B cell (primary cell): Measurements from ENCODE around the gene SPDYE1. TPM values are rescaled to one million over a fixed set of nuclear protein-coding genes. Genes with fewer than 3 reads are reported as not detected.
"Not testable (repeated sequence)": the region's sequence is repeated elsewhere in the genome, so short reads cannot be mapped to it uniquely, and the experiment has no call there.

Experiments
- ATAC-seq: fragments of 200-7000 bp; cut with Tn5 transposase; one replicate; pipeline ENCODE4 v1.10.0; 2021; ENCODE audit warnings: low read depth, mild to moderate bottlenecking, moderate number of reproducible peaks, moderate library complexity
- CTCF ChIA-PET: fragments of 350-600 bp; sonication (Branson Sonifier 250); formaldehyde crosslinking; loops from one replicate; lab custom pipeline; 2021; ENCODE audit warnings: antibody characterized with exemption, inconsistent platforms; lab: Charles Lee
- POLR2A ChIA-PET: fragments of 350-600 bp; sonication (Branson Sonifier 250); formaldehyde crosslinking; loops from one replicate; lab custom pipeline; 2021; ENCODE audit warnings: antibody characterized with exemption; lab: Charles Lee
- DNase-seq: peaks from one replicate; pipeline ENCODE4 v3.0.0; 2013
- H2AFZ ChIP-seq: 2 replicates; pipeline ENCODE4 v1.6.1; 2012; ENCODE audit warnings: mild to moderate bottlenecking, low read depth, low read length; ENCODE audit not compliant: insufficient read depth, poor library complexity, severe bottlenecking
- H3K27ac ChIP-seq, 2 donors: 1 replicate in 1 of 2; 2 replicates in 1 of 2; pipeline ENCODE4 v1.5.1; 2012 to 2013; ENCODE audit warnings: low read length in 2 of 2, mild to moderate bottlenecking in 2 of 2, moderate library complexity in 1 of 2
- H3K27me3 ChIP-seq, 4 experiments: fragments of 200-600 bp in 1 of 4; sonication (generic) in 1 of 4; replicated peaks in 1 of 4; 1 replicate in 2 of 4; 2 replicates in 2 of 4; pipeline versions ENCODE4 v1.6.1 to v1.7.0; 2013 to 2016; ENCODE audit warnings: low read length in 3 of 4, mild to moderate bottlenecking in 2 of 4, mixed read lengths in 1 of 4, moderate library complexity in 1 of 4; ENCODE audit not compliant: insufficient read depth in 4 of 4, control insufficient read depth in 3 of 4; ENCODE audit errors: control extremely low read depth in 1 of 4
- H3K36me3 ChIP-seq, 2 experiments: replicated peaks in 1 of 2; 1 replicate in 1 of 2; 2 replicates in 1 of 2; pipeline versions ENCODE4 v1.6.1 to v1.7.1; 2013; ENCODE audit warnings: low read length in 1 of 2; ENCODE audit not compliant: insufficient read depth in 2 of 2, control insufficient read depth in 1 of 2; ENCODE audit errors: control extremely low read depth in 1 of 2, extremely low read depth in 1 of 2
- H3K4me1 ChIP-seq, 2 donors: fragments of 200-600 bp in 1 of 2; sonication (generic) in 1 of 2; 1 replicate in 1 of 2; 2 replicates in 1 of 2; pipeline versions ENCODE4 v1.5.1 to v1.6.1; 2013 to 2017; ENCODE audit warnings: low read length in 2 of 2; ENCODE audit not compliant: control insufficient read depth in 2 of 2, insufficient read depth in 2 of 2
- H3K4me2 ChIP-seq: replicated peaks from 2 replicates; pipeline ENCODE3; 2012; ENCODE audit warnings: mild to moderate bottlenecking, low read depth, low read length; ENCODE audit not compliant: poor library complexity, severe bottlenecking
- H3K4me3 ChIP-seq, 5 experiments: fragments of 200-600 bp in 1 of 5; sonication (generic) in 1 of 5; 1 replicate in 3 of 5; 2 replicates in 2 of 5; pipeline versions ENCODE4 v1.5.1 to v1.7.0; 2011 to 2016; ENCODE audit warnings: low read length in 4 of 5, mild to moderate bottlenecking in 4 of 5, low read depth in 2 of 5, control low read depth in 1 of 5, moderate library complexity in 1 of 5; ENCODE audit not compliant: insufficient read depth in 1 of 5; ENCODE audit errors: control extremely low read depth in 1 of 5, extremely low read depth in 1 of 5
- H3K79me2 ChIP-seq: fragments of 200-600 bp; sonication (generic); one replicate; pipeline ENCODE4 v1.6.0; 2016; ENCODE audit warnings: low read length; ENCODE audit not compliant: control insufficient read depth, insufficient read depth
- H3K9ac ChIP-seq: fragments of 200-600 bp; sonication (generic); 2 replicates; pipeline ENCODE4 v1.6.1; 2017; ENCODE audit warnings: mild to moderate bottlenecking, low read length, moderate library complexity
- H3K9me3 ChIP-seq, 3 donors: one replicate each; pipeline versions ENCODE4 v1.6.1 to v1.7.1; 2013; ENCODE audit warnings: low read length in 2 of 3; ENCODE audit not compliant: control insufficient read depth in 2 of 3, insufficient read depth in 1 of 3; ENCODE audit errors: control extremely low read depth in 1 of 3
- H4K20me1 ChIP-seq: 2 replicates; pipeline ENCODE4 v1.6.0; 2012; ENCODE audit warnings: mild to moderate bottlenecking, low read length; ENCODE audit not compliant: insufficient read depth, control insufficient read depth, poor library complexity, severe bottlenecking
- H3K27ac Mint-ChIP-seq: one replicate; pipeline ENCODE4 v1.8.0; 2021; ENCODE audit warnings: mixed read lengths
- H3K27me3 Mint-ChIP-seq: one replicate; pipeline ENCODE4 v1.8.0; 2021; ENCODE audit warnings: mixed read lengths
- H3K4me1 Mint-ChIP-seq: one replicate; pipeline ENCODE4 v1.8.0; 2021; ENCODE audit warnings: mixed read lengths
- H3K4me3 Mint-ChIP-seq: one replicate; pipeline ENCODE4 v1.8.0; 2021; ENCODE audit warnings: mixed read lengths
- H3K9me3 Mint-ChIP-seq: one replicate; pipeline ENCODE4 v1.8.0; 2022; ENCODE audit warnings: mixed read lengths; ENCODE audit not compliant: insufficient read depth
- WGBS: methylation state at CpG from one replicate; pipeline ENCODE4 v1.1.5; 2013; ENCODE audit warnings: missing lambda C conversion rate; ENCODE audit not compliant: insufficient coverage; 5-methylcytosine and 5-hydroxymethylcytosine counted together
- intact Hi-C: fragments of 100-400 bp; cut with micrococcal nuclease; formaldehyde crosslinking; loops from one replicate; pipeline ENCODE4 v1.10.0; 2022
- polyA plus RNA-seq: library from polyadenylated mRNA; depleted of rRNA; stranded (reverse); fragments of >200 nt; gene quantifications from 2 replicates; pipeline ENCODE4 v1.2.3, GENCODE V29; 2012
- total RNA-seq, 2 donors: library from RNA; stranded (reverse); fragments of 120-200 nt in 1 of 2; gene quantifications; 1 replicate in 1 of 2; 2 replicates in 1 of 2; pipeline versions ENCODE4 v1.2.3 to v1.2.4, GENCODE V29; 2013 to 2022
- TF ChIP-seq, protein P1 (sequence below): fragments of 200-600 bp; IDR thresholded peaks from one replicate; pipeline ENCODE4 v1.8.0; 2022; ENCODE audit warnings: antibody characterized with exemption, mild to moderate bottlenecking

SPDYE1 gene
- total and polyA plus RNA-seq, 2 donors (not counting 1 experiment from before 2014, with no cell fraction given) = 0.10 TPM; not detected in 1

GRCh38 chr7:44015090-44015489 lies 17.4 kb downstream of the SPDYE1 start:
- H4K20me1 ChIP-seq, CTCF ChIA-PET, H3K4me3 ChIP-seq, H3K27me3 Mint-ChIP-seq, H3K4me3 Mint-ChIP-seq, H3K9ac ChIP-seq, DNase-seq, intact Hi-C loops, H3K27ac ChIP-seq, ATAC-seq, H3K36me3 ChIP-seq, H3K9me3 Mint-ChIP-seq, H2AFZ ChIP-seq, H3K27me3 ChIP-seq, H3K79me2 ChIP-seq, H3K9me3 ChIP-seq, H3K4me2 ChIP-seq, H3K27ac Mint-ChIP-seq, POLR2A ChIA-PET, H3K4me1 Mint-ChIP-seq: not testable (repeated sequence)
- H3K4me1 ChIP-seq = peaks cover 0 to 19% of the 10 kb centered on the region in 2 donors
- 100% methylated on average over 3 of the region's 12 CpGs for WGBS

GRCh38 chr7:44018857-44019807 lies 21.4 kb downstream of the SPDYE1 start:
- peak overlapping the region; percentile 30 to 85 (median 71) for H3K4me3 ChIP-seq
- H3K27me3 ChIP-seq, H3K9me3 ChIP-seq, H4K20me1 ChIP-seq, H3K27me3 Mint-ChIP-seq, H3K79me2 ChIP-seq, H3K36me3 ChIP-seq, H3K9me3 Mint-ChIP-seq: not testable (repeated sequence)
- ChIA-PET POLR2A (interaction anchor here (0.6 to 2.5 kb wide), 7 partner anchors 25 to 867 kb away, joined by 3 to 6 read pairs (median 3); partner anchors contain the start of genes DBNL, NUDCD3 and YKT6), CTCF (interaction anchor here (0.9 to 3.1 kb wide), 13 partner anchors 26 to 454 kb away, joined by 3 to 15 read pairs (median 5); partner anchors contain the start of genes DBNL and YKT6)
- peak overlapping the region; percentile 84 for H3K9ac ChIP-seq
- intact Hi-C loops = loop anchor here (1.0 to 2.0 kb wide), 2 partner anchors 25 to 64 kb away; partner anchors contain the start of genes DBNL and POLM
- peak overlapping the region; percentile 80 for H2AFZ ChIP-seq
- Mint-ChIP-seq H3K4me3 (peak overlapping the region; percentile 91), H3K27ac (peak overlapping the region; percentile 87), H3K4me1 (peaks cover 17% of the 10 kb centered on the region)
- ATAC-seq = peak; percentile 95
- H3K4me1 ChIP-seq = peaks cover 4 to 27% of the 10 kb centered on the region in 2 donors
- H3K4me2 ChIP-seq = peak overlapping the region; percentile 49
- under 1% methylated on average over 43 of the region's 63 CpGs for WGBS
- peak; percentile 99 for DNase-seq
- TF ChIP-seq, protein P1, sequence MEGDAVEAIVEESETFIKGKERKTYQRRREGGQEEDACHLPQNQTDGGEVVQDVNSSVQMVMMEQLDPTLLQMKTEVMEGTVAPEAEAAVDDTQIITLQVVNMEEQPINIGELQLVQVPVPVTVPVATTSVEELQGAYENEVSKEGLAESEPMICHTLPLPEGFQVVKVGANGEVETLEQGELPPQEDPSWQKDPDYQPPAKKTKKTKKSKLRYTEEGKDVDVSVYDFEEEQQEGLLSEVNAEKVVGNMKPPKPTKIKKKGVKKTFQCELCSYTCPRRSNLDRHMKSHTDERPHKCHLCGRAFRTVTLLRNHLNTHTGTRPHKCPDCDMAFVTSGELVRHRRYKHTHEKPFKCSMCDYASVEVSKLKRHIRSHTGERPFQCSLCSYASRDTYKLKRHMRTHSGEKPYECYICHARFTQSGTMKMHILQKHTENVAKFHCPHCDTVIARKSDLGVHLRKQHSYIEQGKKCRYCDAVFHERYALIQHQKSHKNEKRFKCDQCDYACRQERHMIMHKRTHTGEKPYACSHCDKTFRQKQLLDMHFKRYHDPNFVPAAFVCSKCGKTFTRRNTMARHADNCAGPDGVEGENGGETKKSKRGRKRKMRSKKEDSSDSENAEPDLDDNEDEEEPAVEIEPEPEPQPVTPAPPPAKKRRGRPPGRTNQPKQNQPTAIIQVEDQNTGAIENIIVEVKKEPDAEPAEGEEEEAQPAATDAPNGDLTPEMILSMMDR = peak; percentile 46
- H3K27ac ChIP-seq = peak overlapping the region; percentile 69 to 83

GRCh38 chr7:44019825-44020224 lies 22.1 kb downstream of the SPDYE1 start:
- not testable (repeated sequence) for H3K4me2 ChIP-seq, H4K20me1 ChIP-seq, H3K27me3 Mint-ChIP-seq, H3K36me3 ChIP-seq, H3K27me3 ChIP-seq, ATAC-seq, H3K9me3 Mint-ChIP-seq, H3K9me3 ChIP-seq, H3K4me3 ChIP-seq, H3K27ac Mint-ChIP-seq, H2AFZ ChIP-seq, H3K4me3 Mint-ChIP-seq, H3K79me2 ChIP-seq, H3K9ac ChIP-seq
- CTCF ChIA-PET = interaction anchor here (0.9 to 3.1 kb wide), 15 partner anchors 19 to 553 kb away, joined by 3 to 15 read pairs (median 4); partner anchors contain the start of genes DBNL and YKT6
- DNase-seq = peak; percentile 14
- H3K4me1 Mint-ChIP-seq = peaks cover 17% of the 10 kb centered on the region
- POLR2A ChIA-PET = interaction anchor here (0.6 to 2.5 kb wide), 7 partner anchors 24 to 866 kb away, joined by 3 to 6 read pairs (median 3); partner anchors contain the start of genes DBNL, NUDCD3 and YKT6
- Histone ChIP-seq H3K4me1 (peaks cover 4 to 27% of the 10 kb centered on the region in 2 donors), H3K27ac (peak overlapping the region in 1 of 2 donors; percentile 69)
- WGBS = no CpG with 5 or more reads among the region's 6 CpGs
- intact Hi-C loops = loop anchor here (1.0 to 2.0 kb wide), 2 partner anchors 24 to 63 kb away; partner anchors contain the start of genes DBNL and POLM
